GM12892 (cell line): ENCODE data around the gene CHST11. TPM values are rescaled to one million over a fixed set of nuclear protein-coding genes. Genes with fewer than 3 reads are reported as not detected.

ENCODE experiments used
- DNase-seq: peaks from one replicate; pipeline ENCODE4 v3.0.0; 2011; ENCODE audit not compliant: insufficient read length
- FAIRE-seq: peaks from 2 replicates; lab custom pipeline; 2011; peaks lifted over from hg19 to GRCh38; lab: Jason Lieb, UNC
- POLR2A ChIP-seq: IDR thresholded peaks from 2 replicates; pipeline ENCODE4 v1.6.1; 2011; ENCODE audit warnings: low read depth, low read length, control low read depth
- POLR2AphosphoS5 ChIP-seq: IDR thresholded peaks from 2 replicates; pipeline ENCODE4 v1.6.1; 2011; ENCODE audit warnings: low read depth, low read length, control low read depth
- TAF1 ChIP-seq: IDR thresholded peaks from 2 replicates; pipeline ENCODE4 v1.6.1; 2011; ENCODE audit warnings: low read depth, mild to moderate bottlenecking, control low read depth, low read length, borderline replicate concordance
- polyA plus RNA-seq: library from polyadenylated mRNA; unstranded; fragments of >200 nt; gene quantifications from one replicate; pipeline ENCODE4 v1.2.1, GENCODE V29; 2012; ENCODE audit warnings: missing spikeins, inconsistent platforms; ENCODE audit not compliant: missing spikeins

Gene CHST11
- 13.1 TPM for polyA plus RNA-seq

DNA sequence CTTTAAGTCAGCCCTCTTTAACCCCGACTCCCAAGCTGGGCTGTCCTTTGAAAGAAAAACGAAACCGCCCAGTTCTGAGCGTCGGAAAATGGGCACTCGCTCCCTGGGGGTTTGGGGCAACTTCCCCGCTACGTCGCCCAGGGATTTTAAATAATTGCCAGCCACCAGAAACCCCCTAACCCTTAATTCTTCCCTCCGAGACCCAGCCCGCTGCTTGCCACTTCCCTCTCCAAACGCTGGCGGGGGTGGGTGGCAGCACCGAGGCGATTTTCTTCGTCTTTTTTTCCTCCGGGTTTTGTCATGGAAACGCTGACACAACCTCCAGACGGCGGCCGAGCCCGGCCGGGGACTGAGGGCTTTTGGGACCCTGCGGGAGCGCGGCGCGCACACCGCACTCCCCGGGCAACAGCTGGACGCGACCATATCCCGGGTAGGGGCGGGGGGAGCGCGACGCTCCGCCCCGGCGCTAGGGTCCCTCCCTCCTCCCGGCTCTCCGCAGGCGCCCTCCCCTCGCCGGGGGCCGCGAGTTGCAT is at the start of gene CHST11:
TSS of gene CHST11 (plus strand) at position 532 of the 533 bp plus-strand sequence.
- no peak for FAIRE-seq

DNA sequence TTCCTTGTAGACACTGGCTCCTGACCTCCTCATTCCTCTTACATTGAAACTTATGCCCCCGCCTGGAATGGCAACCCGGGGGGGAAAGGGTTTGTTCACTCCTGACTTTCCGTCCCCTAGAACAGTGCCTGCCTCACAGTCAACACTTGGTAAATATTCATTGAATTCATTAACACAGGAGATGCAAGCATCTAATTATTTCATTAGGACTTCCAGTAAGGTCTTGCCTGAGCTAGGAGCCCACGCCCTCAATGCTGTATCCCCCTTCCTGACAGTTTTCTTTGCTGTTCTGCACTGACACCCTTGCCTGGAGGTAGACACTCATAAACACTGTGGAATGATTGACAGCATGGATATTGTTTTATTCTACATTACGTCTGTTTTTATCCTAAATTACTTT is 49.3 kb upstream of the CHST11 start:
- FAIRE-seq (no peak), DNase-seq (no peak)
- TF ChIP-seq POLR2AphosphoS5, result no peak
- no peak for TF ChIP-seq TAF1
- no peak for TF ChIP-seq POLR2A

More for the DNA sequence above, at the start of gene CHST11:
- DNase-seq, result peak; percentile 95
- TF ChIP-seq TAF1 (peak; percentile 25; the same call in 1 of the 2 replicates), POLR2A (no peak)

DNA sequence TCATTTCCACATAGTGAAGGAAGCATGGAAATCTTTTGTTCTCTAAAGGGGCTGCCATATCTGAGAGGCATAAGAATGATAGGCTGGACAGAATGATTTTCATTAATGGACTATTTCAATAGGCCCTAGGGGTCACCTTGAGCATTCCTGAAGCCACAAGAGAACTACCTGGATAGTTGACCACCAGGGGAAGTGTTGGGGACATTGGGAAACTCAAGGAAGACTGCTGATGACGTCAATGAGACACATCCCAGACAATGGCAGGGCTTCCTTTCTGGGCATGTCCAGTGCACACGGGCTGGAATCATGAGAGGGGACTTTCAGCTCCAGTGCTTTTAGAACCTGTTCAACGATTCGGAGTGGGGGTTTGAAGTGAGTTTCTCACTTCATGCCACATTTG is 48.8 kb upstream of the CHST11 start:
- DNase-seq (no peak), FAIRE-seq (no peak)
- TF ChIP-seq POLR2AphosphoS5 (no peak), TAF1 (no peak), POLR2A (no peak)

DNA sequence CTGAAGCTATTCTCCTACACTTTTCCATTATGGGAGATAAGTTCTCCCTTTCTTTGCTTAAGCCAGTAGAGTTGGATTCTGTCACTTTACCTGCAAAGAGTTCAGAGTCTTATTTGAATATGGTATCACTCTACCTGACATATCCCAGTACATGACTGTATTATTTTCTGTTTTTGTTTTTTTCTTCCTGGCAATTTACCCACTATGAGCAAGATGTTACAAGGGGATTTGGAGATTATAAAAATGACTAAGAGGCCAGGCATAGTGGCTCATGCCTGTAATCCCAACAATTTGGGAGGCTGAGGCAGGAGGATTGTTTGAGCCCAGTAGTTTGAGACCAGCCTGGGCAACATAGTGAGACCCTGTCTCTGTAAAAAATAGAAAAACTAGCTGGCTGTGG is 46.4 kb upstream of the CHST11 start:
- FAIRE-seq (no peak), DNase-seq (no peak)
- TF ChIP-seq POLR2A (no peak), TAF1 (no peak), POLR2AphosphoS5 (no peak)

DNA sequence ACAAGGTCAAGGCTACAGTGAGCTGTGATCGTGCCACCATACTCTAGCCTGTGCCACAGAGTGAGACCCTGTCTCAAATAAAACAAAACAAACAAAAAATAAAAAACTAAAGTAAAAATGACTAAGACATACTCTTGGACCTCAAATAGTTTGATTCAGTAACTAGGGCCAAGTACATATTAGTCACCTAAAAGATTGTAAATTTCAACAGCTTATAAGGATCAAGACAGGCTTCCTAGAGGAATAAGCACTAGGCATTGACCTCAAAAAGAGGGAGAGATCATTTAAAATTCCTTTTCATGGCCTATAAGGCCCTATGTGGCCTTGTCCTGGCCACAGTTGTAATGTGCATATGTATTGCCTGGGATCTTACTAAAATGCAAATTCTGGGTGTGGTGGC is 46.0 kb upstream of the CHST11 start:
- TF ChIP-seq TAF1 (no peak), POLR2AphosphoS5 (no peak), POLR2A (no peak)
- DNase-seq (no peak), FAIRE-seq (no peak)

DNA sequence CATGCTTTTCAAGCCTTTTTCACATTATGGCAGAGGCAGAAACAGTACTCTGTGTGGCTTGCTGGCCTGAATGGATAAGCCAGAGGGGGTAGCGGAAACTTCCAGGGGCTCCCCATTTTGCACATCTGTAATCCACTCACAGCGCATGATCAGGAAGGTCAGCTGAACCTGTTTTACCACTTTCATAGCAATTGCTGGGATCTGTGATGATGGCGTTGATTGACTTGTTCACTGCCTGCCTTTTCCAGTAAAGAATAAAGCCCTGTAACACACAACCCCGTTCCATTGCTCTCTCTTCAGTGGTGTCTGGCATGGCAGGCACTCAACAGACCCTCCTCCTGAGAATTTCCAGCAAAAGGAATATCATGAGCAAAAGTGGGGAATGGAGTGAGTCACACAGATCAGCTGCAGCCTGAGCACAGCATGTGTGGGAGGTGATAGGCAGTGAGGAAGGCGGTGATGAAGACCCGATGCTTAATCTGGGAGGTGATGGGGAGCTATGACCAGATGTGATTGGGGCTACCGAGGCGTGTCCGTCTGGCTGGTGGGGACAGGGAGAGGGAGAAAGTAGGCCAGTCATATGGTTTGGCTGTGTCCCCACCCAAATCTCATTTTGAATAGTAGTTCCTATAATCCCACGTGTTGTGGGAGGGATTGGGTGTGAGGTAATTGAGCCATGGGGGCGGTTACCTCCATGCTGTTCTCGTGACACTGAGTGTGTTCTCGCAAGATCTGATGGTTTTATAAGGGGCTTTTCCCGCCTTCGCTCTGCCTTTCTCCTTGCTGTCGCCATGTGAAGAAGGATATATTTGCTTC is 44.7 kb upstream of the CHST11 start:
- TF ChIP-seq POLR2A (no peak), POLR2AphosphoS5 (no peak), TAF1 (no peak)
- FAIRE-seq (no peak), DNase-seq (no peak)

DNA sequence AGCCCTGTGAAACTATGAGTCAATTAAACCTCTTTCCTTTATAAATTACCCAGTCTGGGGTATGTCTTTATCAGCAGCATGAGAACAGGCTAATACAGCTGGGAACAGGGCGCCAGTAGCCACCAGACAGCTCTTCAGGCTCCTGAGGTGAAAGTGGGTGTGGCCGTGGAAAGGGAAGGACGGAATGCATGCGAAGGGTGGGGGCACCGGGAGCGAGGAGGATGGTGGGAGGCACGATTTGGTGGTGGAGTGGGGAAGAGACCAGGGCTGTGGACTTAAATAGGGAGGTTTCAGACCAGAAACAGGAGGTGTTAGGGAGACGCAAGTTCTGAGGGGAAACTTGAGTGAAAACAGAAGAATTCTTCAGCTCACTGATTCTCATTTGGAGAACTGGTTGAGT is 44.1 kb upstream of the CHST11 start:
- DNase-seq (no peak), FAIRE-seq (no peak)
- TF ChIP-seq TAF1 (no peak), POLR2A (no peak), POLR2AphosphoS5 (no peak)

DNA sequence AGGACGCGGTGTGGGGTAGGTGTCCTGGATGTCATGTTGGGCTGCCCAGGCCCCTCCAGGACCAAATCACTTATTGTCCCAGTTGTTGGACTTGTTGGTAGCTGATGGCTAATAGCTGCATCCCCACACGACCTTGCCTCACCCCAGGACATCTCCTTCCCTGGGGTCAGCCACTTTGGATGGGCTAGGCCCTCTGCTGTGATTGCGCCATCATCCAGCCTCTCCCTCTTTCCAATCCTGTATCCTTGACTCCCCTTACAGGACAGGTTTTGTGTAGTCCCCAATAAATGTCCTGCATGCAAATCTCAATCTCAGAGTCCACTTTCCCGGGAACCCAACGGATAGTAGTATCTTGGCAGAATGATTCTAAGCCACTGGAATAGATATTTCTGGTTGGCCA is 43.4 kb upstream of the CHST11 start:
- DNase-seq (no peak), FAIRE-seq (no peak)
- no peak for TF ChIP-seq TAF1
- no peak for TF ChIP-seq POLR2A
- no peak for TF ChIP-seq POLR2AphosphoS5

DNA sequence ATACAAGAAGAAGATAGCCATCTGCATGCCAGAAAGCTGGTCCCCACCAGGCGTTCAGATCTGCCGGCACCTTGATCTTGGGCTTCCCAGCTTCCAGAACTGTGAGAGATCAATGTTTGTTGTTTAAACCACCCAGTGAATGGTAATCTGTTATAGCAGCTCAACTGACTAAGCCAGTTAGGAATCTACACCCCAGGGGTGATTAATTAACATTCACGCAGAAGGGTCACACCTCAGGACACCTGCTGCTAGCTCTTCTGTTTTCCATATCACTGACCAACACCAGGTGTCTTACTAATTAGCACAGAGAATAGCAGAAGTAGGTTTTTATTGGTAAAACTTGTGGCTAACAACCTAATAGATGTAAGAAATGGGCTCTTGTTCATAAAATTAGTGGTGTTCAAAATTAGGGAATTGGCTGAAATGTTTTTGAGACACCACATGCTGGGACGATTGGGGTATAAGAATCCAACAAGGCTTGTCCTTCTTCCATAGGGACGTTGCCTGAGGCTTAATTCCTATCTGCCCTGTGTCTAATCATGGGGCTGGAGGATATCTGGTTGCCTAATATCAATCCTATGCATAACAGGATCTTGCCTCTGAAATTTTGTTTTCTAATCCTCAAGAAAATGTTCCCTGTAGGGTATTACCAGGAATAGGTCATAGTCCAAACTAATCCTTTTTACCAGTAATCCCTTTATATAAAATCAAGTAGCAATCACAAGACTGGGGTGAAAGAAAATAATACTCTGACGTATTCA is 42.0 kb upstream of the CHST11 start:
- DNase-seq (no peak), FAIRE-seq (no peak)
- no peak for TF ChIP-seq TAF1
- no peak for TF ChIP-seq POLR2AphosphoS5
- no peak for TF ChIP-seq POLR2A

DNA sequence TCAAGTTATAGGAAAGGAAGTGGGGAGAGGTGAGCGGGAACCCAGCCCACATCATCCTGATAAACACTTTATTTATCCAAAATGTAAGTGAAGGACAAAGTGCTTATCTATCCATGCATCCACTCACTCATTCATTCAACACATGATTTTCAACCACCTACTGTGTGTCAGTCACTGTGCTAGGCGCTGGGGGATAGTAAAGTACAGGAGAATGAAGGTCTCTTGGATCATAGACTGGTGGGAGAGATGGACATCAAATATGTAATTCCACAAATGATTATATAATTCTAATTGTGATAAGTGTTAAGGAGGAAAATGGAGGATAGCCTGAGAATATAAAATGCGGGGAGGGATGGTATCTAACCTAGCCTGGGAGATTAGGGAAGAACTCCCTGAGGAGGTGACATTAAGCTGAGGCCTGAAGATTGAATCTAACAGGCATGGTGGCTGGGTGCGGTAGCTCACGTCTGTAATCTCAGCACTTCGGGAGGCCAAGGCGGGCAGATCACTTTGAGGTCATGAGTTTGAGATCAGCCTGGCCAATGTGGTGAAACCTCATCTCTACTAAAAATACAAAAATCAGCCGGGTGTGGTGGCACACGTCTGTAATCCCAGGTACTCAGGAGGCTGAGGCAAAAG is 41.3 kb upstream of the CHST11 start:
- DNase-seq, result no peak
- TF ChIP-seq TAF1 (no peak), POLR2A (no peak), POLR2AphosphoS5 (no peak)
- no peak for FAIRE-seq

DNA sequence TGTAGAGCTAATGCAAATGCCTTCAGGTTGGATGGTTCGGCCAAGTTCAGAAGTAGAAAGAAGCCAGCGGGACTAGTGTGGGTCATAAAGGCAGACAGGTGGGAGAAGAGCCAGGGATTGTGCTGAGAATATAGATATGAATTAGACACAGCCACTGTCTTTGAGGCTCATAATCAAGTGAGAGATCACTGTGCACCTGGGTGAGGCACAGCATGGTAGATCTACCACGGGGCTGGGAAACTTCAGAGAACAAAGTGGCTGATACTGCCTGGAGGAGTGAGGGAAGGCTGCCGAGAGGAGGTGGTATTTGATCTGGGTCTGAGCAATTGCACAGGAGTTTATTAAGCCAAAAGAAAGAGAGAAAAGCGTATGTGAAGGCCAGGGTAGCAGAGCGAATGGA is 40.6 kb upstream of the CHST11 start:
- DNase-seq (no peak), FAIRE-seq (no peak)

More for the DNA sequence above, 40.6 kb upstream of the CHST11 start:
- TF ChIP-seq POLR2A (no peak), TAF1 (no peak), POLR2AphosphoS5 (no peak)
